ENCODE results near the gene STK11. TPM values are rescaled to one million over a fixed set of nuclear protein-coding genes. Genes with fewer than 3 reads are reported as not detected.

Gene STK11
- total and polyA plus RNA-seq, 7 donors: 64.9 to 133 (median 85.9) TPM

- peak; percentile 89 to 91 for DNase-seq
- TF ChIP-seq, protein P1, sequence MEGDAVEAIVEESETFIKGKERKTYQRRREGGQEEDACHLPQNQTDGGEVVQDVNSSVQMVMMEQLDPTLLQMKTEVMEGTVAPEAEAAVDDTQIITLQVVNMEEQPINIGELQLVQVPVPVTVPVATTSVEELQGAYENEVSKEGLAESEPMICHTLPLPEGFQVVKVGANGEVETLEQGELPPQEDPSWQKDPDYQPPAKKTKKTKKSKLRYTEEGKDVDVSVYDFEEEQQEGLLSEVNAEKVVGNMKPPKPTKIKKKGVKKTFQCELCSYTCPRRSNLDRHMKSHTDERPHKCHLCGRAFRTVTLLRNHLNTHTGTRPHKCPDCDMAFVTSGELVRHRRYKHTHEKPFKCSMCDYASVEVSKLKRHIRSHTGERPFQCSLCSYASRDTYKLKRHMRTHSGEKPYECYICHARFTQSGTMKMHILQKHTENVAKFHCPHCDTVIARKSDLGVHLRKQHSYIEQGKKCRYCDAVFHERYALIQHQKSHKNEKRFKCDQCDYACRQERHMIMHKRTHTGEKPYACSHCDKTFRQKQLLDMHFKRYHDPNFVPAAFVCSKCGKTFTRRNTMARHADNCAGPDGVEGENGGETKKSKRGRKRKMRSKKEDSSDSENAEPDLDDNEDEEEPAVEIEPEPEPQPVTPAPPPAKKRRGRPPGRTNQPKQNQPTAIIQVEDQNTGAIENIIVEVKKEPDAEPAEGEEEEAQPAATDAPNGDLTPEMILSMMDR (IDR thresholded peaks at IDR 0.05): no peak
- peak in 3 of 4 donors; percentile 5 to 14 (median 6) for ATAC-seq
- 17 to 36% (median 26%) methylated on average over 19 to 28 of the region's 28 CpGs for WGBS, 3 donors
- H3K36me3 ChIP-seq (ENCODE audit: insufficient read depth in 1 of 2, low read depth in 1 of 2): peaks cover 0 to 6% of the 10 kb centered on the region in 2 donors
- H3K27ac ChIP-seq: peak overlapping the region; percentile 85
- no peaks in the 10 kb centered on the region for H3K27me3 ChIP-seq (ENCODE audit: insufficient read depth in 3 of 3, low read length in 2 of 3)
- peaks cover 43% of the 10 kb centered on the region for H3K4me1 ChIP-seq
- H3K9me3 ChIP-seq: no peaks in the 10 kb centered on the region
- intact Hi-C loops (cut with DNase I): loop anchor here (2.0 kb wide), 2 partner anchors 21 to 47 kb away; no protein-coding TSS in a partner anchor
- peak overlapping the region; percentile 69 for H3K4me3 ChIP-seq
Observed at GRCh38 chr19:1265615-1266128, 60.1 kb downstream of the STK11 start.

DNA sequence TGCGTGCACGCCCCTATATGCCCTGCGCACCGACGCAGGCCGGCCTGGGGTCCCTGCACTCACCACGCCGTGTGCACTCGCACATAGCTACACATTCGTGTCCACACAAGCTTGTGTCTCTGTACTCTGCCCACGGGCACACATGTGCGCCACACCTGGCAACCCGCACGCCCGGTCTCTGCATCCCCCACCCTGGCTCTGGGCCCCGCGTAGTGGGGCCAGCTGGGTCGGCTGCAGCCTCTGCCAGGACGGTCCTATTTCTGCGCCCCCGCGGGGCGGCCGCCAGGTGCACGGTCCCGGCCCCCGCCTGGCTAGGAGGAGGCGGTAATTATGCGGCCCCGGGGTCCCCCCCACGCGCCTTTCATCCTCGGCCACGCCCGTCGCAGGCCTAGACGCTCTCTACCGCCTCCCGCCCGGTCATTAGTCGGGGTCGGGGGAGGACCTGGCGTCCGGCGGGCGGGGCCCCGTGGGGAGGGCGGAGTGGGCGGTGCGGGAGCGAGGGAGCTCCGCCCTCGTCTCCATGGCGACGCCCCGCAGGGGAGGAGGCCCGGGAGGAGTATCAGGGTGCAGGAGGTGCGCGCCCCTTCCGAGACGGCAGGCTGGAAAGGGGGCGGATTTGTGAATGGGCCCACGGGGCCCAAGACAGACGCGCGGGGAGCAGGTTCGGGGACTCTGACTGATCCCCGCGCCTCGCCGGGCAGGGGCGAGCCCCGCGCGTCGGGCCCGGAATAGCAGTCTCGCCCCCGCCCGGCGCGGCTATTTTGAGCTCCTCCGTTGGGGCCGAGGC lies 60.7 kb downstream of the STK11 start:
- ATAC-seq: peak; percentile 13 to 49 (median 33)
- TF ChIP-seq, protein P1 (IDR thresholded peaks at IDR 0.05): no peak
- Histone ChIP-seq H3K4me1 (peaks cover 49% of the 10 kb centered on the region), H3K27me3 (ENCODE audit: insufficient read depth in 3 of 3, low read length in 2 of 3) (no peaks in the 10 kb centered on the region), H3K36me3 (ENCODE audit: insufficient read depth in 1 of 2, low read depth in 1 of 2) (peaks cover 0 to 12% of the 10 kb centered on the region in 2 donors), H3K27ac (peak overlapping the region; percentile 85), H3K4me3 (peak overlapping the region; percentile 69), H3K9me3 (no peaks in the 10 kb centered on the region)
- 3 to 7% (median 3%) methylated on average over 73 to 84 of the region's 84 CpGs for WGBS, 3 donors
- intact Hi-C loops (cut with DNase I): loop anchor here (2.0 kb wide), 2 partner anchors 22 to 48 kb away; no protein-coding TSS in a partner anchor
- DNase-seq: peak; percentile 91 to 93

GRCh38 chr19:1266916-1267476 lies 61.4 kb downstream of the STK11 start:
- Histone ChIP-seq H3K27me3 (ENCODE audit: insufficient read depth in 3 of 3, low read length in 2 of 3) (no peaks in the 10 kb centered on the region), H3K4me1 (peaks cover 54% of the 10 kb centered on the region), H3K9me3 (no peaks in the 10 kb centered on the region), H3K4me3 (peak overlapping the region; percentile 69), H3K27ac (peak overlapping the region; percentile 85), H3K36me3 (ENCODE audit: insufficient read depth in 1 of 2, low read depth in 1 of 2) (peaks cover 4 to 19% of the 10 kb centered on the region in 2 donors)
- ATAC-seq: peak; percentile 11 to 36 (median 28)
- intact Hi-C loops (cut with DNase I): loop anchor here (1.0 to 2.0 kb wide), 3 partner anchors 22 to 48 kb away; no protein-coding TSS in a partner anchor
- WGBS, 3 donors: 1 to 3% (median 1%) methylated on average over 45 to 59 of the region's 59 CpGs
- TF ChIP-seq, protein P1 (IDR thresholded peaks at IDR 0.05): peak; percentile 98
- DNase-seq: peak; percentile 80 to 87

GRCh38 chr19:1267477-1268225 lies 62.1 kb downstream of the STK11 start:
- Histone ChIP-seq H3K36me3 (ENCODE audit: insufficient read depth in 1 of 2, low read depth in 1 of 2) (peaks cover 4 to 25% of the 10 kb centered on the region in 2 donors), H3K9me3 (no peaks in the 10 kb centered on the region), H3K27ac (peak overlapping the region; percentile 99), H3K4me3 (peak overlapping the region; percentile 87), H3K4me1 (peaks cover 54% of the 10 kb centered on the region), H3K27me3 (ENCODE audit: insufficient read depth in 3 of 3, low read length in 2 of 3) (no peaks in the 10 kb centered on the region)
- 37 to 40% (median 39%) methylated on average over 31 to 35 of the region's 35 CpGs for WGBS, 3 donors
- peak; percentile 37 to 72 for DNase-seq
- no peak for ATAC-seq
- intact Hi-C loops (cut with DNase I): loop anchor here (1.0 to 2.0 kb wide), 3 partner anchors 23 to 49 kb away; no protein-coding TSS in a partner anchor
- TF ChIP-seq, protein P1 (IDR thresholded peaks at IDR 0.05): no peak
